ENCODE results near the gene DHDH. TPM values are rescaled to one million over a fixed set of nuclear protein-coding genes. Genes with fewer than 3 reads are reported as not detected.

The DHDH gene
- total and polyA plus RNA-seq, 2 experiments from 2014 or later: 0.69 to 4.7 TPM

DNA sequence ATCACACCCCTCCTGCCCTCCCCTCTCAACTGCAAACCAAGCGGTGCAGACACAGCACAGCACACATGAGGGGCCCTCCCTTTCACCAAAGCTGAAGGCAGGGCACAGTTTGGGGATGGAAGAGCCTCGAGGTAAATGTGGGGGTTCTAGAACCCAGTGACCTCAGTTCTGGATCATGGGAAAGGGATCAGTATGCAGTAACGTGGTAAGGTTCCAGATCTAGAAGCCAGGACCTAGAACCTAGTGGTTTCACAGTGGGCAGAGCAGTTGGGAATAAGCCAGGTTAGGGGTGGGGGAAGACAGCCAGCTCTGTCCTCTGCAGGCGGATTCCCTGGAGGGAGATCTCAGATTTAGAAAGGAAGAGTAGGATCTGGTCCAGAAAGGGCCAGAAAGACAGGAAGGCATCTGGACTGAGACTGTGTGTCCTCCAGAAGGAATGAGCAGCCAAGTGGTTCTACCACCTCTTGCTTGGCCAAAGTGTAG, 34.7 kb downstream of the DHDH start (continued):
- no peak for TF ChIP-seq REST (IDR thresholded peaks at IDR 0.05; ENCODE audit: unreplicated experiment)

DNA sequence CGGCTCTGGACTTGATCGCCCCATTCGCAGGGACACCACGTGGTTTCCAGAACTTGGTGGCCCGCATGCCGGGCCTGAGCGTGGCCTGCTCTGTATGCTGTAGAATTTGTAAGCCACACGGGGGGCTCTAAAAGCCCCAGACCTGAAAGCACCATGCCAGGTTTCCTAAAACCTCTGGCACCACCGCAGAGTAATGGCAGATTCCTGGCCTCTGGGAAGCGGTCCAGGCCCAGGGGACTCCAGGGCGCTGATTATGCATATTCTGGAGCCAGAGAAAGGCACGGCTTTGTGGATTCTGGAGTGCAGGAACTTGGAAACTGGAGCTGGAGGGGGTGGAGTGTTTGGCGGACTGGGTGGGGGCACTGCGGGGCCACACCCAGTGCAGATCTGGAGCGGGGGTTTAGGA, 35.3 kb downstream of the DHDH start:
- Histone ChIP-seq H4K20me1 (replicated peaks; ENCODE audit: insufficient read depth) (peaks cover 11% of the 10 kb centered on the region), H3K79me2 (replicated peaks; ENCODE audit: insufficient read depth) (peaks cover 24% of the 10 kb centered on the region), H3K4me1 (ENCODE audit: insufficient read depth) (peaks cover 11% of the 10 kb centered on the region), H3K36me3 (ENCODE audit: insufficient read depth) (peaks cover 13% of the 10 kb centered on the region), H2AFZ (no peak overlapping the region), H3K4me3 (no peak overlapping the region), H3K9me2 (ENCODE audit: insufficient read depth) (no peaks in the 10 kb centered on the region), H3K27ac (ENCODE audit: low read depth) (no peak overlapping the region), H3K27me3 (ENCODE audit: insufficient read depth) (no peaks in the 10 kb centered on the region), H3K4me2 (no peak overlapping the region), H3F3A (replicated peaks; ENCODE audit: low read depth) (peaks cover 44% of the 10 kb centered on the region)
- Mint-ChIP-seq H3K9me3 (peaks cover 13% of the 10 kb centered on the region), H3K36me3 (ENCODE audit: low read depth) (peaks cover 55% of the 10 kb centered on the region), H3K4me3 (no peak overlapping the region), H3K27ac (0 out of 2 replicates have a peak overlapping the region, but pooled peaks have one; percentile 72), H3K4me1 (peaks cover 27% of the 10 kb centered on the region), H3K27me3 (ENCODE audit: insufficient read depth, low read depth, poor library complexity) (peaks cover 45% of the 10 kb centered on the region)
- DNase-seq (ENCODE audit: low spot score): no peak
- ATAC-seq: no peak
- no peak for TF ChIP-seq ETS1 (IDR thresholded peaks at IDR 0.05)
- TF ChIP-seq POLR2AphosphoS5 (IDR thresholded peaks at IDR 0.05; ENCODE audit: low read depth): no peak
- TF ChIP-seq, protein P1, sequence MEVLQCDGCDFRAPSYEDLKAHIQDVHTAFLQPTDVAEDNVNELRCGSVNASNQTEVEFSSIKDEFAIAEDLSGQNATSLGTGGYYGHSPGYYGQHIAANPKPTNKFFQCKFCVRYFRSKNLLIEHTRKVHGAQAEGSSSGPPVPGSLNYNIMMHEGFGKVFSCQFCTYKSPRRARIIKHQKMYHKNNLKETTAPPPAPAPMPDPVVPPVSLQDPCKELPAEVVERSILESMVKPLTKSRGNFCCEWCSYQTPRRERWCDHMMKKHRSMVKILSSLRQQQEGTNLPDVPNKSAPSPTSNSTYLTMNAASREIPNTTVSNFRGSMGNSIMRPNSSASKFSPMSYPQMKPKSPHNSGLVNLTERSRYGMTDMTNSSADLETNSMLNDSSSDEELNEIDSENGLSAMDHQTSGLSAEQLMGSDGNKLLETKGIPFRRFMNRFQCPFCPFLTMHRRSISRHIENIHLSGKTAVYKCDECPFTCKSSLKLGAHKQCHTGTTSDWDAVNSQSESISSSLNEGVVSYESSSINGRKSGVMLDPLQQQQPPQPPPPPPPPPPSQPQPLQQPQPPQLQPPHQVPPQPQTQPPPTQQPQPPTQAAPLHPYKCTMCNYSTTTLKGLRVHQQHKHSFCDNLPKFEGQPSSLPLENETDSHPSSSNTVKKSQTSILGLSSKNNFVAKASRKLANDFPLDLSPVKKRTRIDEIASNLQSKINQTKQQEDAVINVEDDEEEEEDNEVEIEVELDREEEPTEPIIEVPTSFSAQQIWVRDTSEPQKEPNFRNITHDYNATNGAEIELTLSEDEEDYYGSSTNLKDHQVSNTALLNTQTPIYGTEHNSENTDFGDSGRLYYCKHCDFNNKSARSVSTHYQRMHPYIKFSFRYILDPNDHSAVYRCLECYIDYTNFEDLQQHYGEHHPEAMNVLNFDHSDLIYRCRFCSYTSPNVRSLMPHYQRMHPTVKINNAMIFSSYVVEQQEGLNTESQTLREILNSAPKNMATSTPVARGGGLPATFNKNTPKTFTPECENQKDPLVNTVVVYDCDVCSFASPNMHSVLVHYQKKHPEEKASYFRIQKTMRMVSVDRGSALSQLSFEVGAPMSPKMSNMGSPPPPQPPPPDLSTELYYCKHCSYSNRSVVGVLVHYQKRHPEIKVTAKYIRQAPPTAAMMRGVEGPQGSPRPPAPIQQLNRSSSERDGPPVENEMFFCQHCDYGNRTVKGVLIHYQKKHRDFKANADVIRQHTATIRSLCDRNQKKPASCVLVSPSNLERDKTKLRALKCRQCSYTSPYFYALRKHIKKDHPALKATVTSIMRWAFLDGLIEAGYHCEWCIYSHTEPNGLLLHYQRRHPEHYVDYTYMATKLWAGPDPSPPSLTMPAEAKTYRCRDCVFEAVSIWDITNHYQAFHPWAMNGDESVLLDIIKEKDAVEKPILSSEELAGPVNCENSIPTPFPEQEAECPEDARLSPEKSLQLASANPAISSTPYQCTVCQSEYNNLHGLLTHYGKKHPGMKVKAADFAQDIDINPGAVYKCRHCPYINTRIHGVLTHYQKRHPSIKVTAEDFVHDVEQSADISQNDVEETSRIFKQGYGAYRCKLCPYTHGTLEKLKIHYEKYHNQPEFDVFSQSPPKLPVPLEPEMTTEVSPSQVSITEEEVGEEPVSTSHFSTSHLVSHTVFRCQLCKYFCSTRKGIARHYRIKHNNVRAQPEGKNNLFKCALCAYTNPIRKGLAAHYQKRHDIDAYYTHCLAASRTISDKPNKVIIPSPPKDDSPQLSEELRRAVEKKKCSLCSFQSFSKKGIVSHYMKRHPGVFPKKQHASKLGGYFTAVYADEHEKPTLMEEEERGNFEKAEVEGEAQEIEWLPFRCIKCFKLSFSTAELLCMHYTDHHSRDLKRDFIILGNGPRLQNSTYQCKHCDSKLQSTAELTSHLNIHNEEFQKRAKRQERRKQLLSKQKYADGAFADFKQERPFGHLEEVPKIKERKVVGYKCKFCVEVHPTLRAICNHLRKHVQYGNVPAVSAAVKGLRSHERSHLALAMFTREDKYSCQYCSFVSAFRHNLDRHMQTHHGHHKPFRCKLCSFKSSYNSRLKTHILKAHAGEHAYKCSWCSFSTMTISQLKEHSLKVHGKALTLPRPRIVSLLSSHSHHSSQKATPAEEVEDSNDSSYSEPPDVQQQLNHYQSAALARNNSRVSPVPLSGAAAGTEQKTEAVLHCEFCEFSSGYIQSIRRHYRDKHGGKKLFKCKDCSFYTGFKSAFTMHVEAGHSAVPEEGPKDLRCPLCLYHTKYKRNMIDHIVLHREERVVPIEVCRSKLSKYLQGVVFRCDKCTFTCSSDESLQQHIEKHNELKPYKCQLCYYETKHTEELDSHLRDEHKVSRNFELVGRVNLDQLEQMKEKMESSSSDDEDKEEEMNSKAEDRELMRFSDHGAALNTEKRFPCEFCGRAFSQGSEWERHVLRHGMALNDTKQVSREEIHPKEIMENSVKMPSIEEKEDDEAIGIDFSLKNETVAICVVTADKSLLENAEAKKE (CRISPR knock-in tag; IDR thresholded peaks at IDR 0.05): no peak
- no peak for TF ChIP-seq ZNF331 (CRISPR knock-in tag; IDR thresholded peaks at IDR 0.05; ENCODE audit: low read depth)
- TF ChIP-seq, protein P2, sequence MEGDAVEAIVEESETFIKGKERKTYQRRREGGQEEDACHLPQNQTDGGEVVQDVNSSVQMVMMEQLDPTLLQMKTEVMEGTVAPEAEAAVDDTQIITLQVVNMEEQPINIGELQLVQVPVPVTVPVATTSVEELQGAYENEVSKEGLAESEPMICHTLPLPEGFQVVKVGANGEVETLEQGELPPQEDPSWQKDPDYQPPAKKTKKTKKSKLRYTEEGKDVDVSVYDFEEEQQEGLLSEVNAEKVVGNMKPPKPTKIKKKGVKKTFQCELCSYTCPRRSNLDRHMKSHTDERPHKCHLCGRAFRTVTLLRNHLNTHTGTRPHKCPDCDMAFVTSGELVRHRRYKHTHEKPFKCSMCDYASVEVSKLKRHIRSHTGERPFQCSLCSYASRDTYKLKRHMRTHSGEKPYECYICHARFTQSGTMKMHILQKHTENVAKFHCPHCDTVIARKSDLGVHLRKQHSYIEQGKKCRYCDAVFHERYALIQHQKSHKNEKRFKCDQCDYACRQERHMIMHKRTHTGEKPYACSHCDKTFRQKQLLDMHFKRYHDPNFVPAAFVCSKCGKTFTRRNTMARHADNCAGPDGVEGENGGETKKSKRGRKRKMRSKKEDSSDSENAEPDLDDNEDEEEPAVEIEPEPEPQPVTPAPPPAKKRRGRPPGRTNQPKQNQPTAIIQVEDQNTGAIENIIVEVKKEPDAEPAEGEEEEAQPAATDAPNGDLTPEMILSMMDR (conservative IDR thresholded peaks at IDR 0.05; ENCODE audit: low read depth in 2 of 2): no peak
- TF ChIP-seq EZH2 (IDR thresholded peaks at IDR 0.05; ENCODE audit: low read depth, unreplicated experiment): no peak
- no peak for TF ChIP-seq ZNF114 (CRISPR knock-in tag; IDR thresholded peaks at IDR 0.05)
- TF ChIP-seq JUNB (IDR thresholded peaks at IDR 0.05; ENCODE audit: unreplicated experiment): no peak
- TF ChIP-seq NANOG (IDR thresholded peaks at IDR 0.05; ENCODE audit: borderline replicate concordance): no peak

Measured in GM23338 (cell line).